ENCODE results near the gene HLA-DMA.

HLA-DMA gene

DNA sequence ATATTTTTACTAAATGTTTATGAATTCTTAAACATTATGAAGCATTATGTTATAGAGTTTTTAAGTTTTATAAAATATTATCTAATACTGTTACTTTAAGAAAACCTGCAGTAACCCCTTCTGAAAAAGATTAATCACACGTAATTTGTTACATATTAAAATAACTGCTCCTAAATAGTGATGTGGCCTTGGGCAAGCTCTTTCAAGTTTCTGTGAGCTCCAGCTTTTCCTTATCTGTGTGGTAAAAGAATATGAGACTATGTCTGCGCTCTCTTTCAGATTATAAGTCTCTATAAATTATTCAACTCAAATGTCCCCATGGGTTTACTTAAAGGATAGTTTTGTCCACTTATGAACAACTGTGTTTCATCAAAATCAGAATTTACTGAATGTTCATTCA is 44.0 kb downstream of the HLA-DMA start:
- TF ChIP-seq, protein P1, sequence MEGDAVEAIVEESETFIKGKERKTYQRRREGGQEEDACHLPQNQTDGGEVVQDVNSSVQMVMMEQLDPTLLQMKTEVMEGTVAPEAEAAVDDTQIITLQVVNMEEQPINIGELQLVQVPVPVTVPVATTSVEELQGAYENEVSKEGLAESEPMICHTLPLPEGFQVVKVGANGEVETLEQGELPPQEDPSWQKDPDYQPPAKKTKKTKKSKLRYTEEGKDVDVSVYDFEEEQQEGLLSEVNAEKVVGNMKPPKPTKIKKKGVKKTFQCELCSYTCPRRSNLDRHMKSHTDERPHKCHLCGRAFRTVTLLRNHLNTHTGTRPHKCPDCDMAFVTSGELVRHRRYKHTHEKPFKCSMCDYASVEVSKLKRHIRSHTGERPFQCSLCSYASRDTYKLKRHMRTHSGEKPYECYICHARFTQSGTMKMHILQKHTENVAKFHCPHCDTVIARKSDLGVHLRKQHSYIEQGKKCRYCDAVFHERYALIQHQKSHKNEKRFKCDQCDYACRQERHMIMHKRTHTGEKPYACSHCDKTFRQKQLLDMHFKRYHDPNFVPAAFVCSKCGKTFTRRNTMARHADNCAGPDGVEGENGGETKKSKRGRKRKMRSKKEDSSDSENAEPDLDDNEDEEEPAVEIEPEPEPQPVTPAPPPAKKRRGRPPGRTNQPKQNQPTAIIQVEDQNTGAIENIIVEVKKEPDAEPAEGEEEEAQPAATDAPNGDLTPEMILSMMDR (IDR thresholded peaks at IDR 0.05; ENCODE audit: insufficient read depth, missing control alignments) = no peak
- DNase-seq (ENCODE audit: insufficient read length, low spot score) (no peak), FAIRE-seq (peak; percentile 11)

GRCh38 chr6:32906539-32906938 is 46.4 kb downstream of the HLA-DMA start:
- FAIRE-seq = no peak
- DNase-seq (ENCODE audit: insufficient read length, low spot score) = no peak
- TF ChIP-seq, protein P1 (IDR thresholded peaks at IDR 0.05; ENCODE audit: insufficient read depth, missing control alignments) = no peak

DNA sequence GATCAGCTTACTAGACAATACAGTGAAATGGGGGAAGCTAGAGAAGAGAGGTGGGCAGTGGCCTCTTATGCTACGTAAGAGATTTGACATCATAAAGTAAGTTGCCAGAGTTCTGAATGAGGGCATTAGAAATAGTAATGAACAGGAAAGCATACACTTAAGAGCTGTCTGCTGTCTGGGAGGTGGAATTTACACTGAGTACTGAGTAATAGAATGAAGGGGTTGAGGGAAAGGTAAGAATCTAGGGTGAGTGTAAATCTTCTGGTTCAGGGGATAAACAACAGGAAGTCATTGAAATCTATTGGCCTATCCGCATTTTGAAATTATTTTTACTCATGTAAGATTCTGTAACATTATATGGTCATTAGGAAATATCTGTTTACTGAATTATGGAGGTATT is 47.8 kb downstream of the HLA-DMA start:
- no peak for DNase-seq (ENCODE audit: insufficient read length, low spot score)
- TF ChIP-seq, protein P1 (IDR thresholded peaks at IDR 0.05; ENCODE audit: insufficient read depth, missing control alignments) = no peak
- no peak for FAIRE-seq

DNA sequence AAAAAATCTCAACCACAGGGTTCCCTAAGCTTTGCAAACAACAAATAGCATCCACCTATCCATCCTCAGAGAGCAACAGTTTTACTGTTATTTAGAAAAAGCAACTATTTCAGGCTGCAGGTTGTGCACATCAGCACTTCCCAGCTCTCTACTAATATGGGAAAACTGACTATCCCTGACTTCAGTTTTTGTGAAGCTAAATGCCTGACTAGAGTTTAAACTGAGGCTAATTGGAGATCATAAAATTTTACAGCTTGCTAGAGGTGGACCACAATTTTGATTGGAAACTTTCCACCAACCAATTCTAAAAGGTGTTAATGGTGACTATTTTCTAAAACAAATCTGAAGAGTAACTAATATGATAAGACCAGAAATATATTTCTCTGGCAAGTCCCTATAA is 48.9 kb downstream of the HLA-DMA start:
- TF ChIP-seq, protein P1 (IDR thresholded peaks at IDR 0.05; ENCODE audit: insufficient read depth, missing control alignments) = no peak
- no peak for FAIRE-seq
- DNase-seq (ENCODE audit: insufficient read length, low spot score) = no peak
